NCI-H2029 (cell line): Measurements from ENCODE around the gene ZC3H4.
"Not testable (repeated sequence)": the region's sequence is repeated elsewhere in the genome, so short reads cannot be mapped to it uniquely, and the experiment has no call there.

Experiments used
- DNase-seq: peaks from one replicate; lab custom pipeline; 2025; lab: John Stamatoyannopoulos, UW

Gene ZC3H4

GRCh38 chr19:47112997-47113849 lies at the start of gene ZC3H4:
Gene ZC3H4, minus strand, starts transcription at chr19:47113776. Its CDS starts 1,192 bp downstream, at chr19:47112584.
- peak; percentile 99 for DNase-seq

- no peak for DNase-seq
Measured at GRCh38 chr19:47161876-47162489, 48.4 kb upstream of the ZC3H4 start.

DNA sequence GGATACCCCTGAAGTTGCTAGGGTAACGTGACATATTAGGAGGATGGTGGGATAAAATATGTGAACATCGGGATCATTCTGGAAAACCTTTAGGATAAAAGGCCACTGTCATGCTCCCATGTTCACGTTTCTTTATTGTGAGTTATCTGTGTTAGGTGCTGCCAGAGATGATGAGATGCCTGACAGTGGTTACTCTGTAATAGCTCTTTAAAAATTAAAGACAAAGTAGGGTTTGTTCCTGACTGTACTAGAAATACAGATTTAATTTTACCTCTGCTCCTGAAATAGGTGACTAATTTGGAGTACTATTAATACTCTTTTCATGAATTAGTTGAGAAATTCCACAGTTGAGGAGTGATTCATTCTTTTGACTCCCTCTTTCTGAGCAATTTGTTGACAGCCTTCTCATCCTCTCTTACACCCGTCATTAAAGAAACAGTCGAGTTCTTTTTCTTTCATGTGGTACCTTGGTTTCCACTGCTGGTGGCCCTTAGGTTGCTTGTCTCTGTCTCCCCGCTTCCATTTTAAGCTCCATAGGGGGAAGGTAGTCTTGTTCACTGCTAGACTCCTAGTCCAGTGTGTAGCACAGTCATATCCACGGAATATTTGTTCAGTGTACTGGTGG lies 45.4 kb upstream of the ZC3H4 start:
- no peak for DNase-seq

- no peak for DNase-seq
Measured at GRCh38 chr19:47158367-47158791, 44.8 kb upstream of the ZC3H4 start.

- DNase-seq, result no peak
Measured at GRCh38 chr19:47157431-47158321, 44.1 kb upstream of the ZC3H4 start.

- DNase-seq, result no peak
Measured at GRCh38 chr19:47156861-47157430, 43.4 kb upstream of the ZC3H4 start.

- no peak for DNase-seq
Measured at GRCh38 chr19:47155148-47155547, 41.6 kb upstream of the ZC3H4 start.

- DNase-seq, result no peak
Measured at GRCh38 chr19:47153266-47153665, 39.7 kb upstream of the ZC3H4 start.

GRCh38 chr19:47152632-47153031 lies 39.1 kb upstream of the ZC3H4 start:
- DNase-seq, result no peak

DNA sequence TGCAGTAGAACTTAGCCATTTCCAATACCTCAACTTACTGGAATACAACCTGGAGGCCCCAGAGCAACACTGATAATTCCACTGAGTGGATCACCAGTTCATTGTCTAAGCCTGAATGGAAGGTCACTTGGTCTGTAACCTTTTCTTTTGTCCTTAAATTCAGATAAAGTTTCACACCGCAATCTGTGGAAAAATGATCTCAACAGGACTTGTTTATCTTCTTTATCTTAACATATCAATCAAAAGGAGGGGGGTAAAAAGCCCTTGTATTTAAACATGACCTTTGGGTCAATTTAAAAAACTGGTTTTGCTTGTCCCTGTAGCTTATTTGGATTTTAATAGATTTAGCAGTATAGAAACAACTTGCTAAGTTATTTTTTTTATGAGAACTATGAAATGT lies 38.6 kb upstream of the ZC3H4 start:
- no peak for DNase-seq

- no peak for DNase-seq
Measured at GRCh38 chr19:47151627-47152026, 38.1 kb upstream of the ZC3H4 start.

DNA sequence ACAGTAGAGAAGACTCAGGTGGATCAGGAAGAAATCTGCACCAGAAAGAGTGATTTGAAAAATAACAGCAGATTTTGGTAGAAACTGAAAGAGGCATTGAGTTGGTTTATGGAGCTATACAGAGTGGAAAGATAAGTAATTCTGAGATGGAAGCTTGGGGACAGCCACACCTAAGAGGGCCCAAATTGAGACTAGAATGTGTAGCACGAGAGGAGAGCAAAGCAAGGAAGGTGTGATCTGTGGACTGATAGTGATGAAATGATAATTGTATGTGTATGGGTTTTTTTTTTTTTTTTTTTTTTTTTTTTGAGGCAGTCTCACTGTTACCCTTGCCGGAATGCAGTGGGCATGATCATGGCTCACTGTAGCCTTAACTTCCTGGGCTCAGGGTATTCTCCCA lies 33.3 kb upstream of the ZC3H4 start:
- no peak for DNase-seq

DNA sequence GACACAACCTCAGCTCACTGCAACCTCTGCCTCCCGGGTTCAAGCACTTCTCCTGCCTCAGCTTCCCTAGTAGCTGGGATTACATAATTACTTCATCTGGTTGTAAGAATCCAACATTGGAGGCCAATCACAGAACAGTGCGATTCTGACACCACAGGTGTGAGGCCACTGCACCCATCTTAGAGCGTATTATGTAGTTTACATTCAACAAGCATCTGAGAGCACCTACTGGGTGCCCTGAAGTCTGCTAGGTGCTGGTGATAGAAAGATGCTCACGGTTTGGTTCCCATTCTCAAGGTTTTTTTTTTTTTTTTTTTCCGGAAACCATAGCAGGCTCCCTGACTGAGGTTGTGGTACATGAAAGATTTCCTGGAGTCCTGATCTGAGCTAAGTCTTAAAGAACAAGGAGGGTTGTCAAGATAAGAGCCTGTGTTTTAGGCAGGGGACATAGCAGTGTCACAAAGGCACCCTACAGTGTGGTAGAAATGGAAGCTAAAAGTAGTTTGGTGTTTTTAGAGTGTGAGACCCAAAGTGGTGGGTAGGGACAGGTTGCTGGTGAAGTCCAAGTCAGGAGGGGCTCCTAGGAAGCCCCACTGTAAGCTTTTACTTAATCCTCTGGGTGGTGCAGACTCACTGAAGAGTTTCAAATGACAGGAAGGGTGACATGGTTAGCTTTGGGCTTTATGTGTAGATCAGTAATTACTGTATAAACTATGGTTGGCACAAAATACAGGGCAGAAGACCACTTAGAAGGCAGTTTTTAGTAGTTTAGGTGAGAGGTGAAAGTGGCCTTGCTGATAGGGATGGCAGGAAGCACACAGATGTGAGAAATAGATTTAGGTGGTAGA lies 32.3 kb upstream of the ZC3H4 start:
- no peak for DNase-seq

DNA sequence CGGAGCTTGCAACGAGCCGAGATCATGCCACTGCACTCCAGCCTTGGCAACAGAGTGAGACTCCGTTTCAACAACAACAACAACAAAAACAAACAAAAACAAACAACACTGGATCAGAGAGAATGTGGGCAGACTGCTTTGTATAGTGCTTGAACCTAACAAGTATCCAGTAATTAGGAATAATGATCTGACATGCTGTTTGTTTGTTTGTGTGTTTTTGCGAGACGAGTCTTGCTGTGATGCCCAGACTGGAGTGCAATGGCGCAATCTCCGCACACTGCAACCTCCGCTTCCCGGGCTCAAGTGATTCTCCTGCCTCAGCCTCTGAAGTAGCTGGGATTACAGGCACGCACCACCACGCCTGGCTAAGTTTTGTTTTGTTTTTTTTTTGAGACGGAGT lies 31.1 kb upstream of the ZC3H4 start:
- DNase-seq, result no peak

DNA sequence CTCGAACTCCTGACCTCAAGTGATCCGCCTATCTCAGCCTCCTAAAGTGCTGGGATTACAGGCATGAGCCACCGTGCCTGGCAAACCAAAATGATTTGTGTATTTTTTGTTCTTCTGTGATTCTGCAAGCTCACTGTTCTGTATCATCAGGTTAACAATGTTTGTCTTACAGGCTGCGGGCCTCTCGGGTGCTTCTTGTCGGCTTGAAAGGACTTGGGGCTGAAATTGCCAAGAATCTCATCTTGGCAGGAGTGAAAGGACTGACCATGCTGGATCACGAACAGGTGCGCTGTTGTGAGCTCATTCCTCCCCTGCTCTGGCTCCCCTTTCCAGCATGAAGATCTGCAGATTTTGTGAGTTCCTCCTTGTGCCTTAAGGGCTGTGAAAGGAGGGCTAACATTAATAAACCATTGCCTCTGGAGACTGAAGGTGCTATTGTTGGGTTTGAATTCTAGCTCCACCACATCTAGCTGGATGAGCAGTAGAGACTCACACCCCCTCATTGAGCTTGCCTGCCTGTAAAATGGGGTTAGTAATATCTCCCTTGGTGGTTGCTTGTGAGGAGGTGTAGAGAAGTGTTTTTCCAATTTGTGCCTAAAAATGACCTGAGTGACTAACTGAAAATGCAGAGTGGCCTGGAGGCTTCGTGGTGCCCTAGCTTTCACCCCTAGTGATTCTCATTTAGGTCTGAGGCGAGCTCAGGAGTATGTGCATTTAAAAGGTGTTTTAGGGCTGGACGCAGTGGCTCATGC lies 29.9 kb upstream of the ZC3H4 start:
- no peak for DNase-seq

- no peak for DNase-seq
Measured at GRCh38 chr19:47142779-47143178, 29.2 kb upstream of the ZC3H4 start.

DNA sequence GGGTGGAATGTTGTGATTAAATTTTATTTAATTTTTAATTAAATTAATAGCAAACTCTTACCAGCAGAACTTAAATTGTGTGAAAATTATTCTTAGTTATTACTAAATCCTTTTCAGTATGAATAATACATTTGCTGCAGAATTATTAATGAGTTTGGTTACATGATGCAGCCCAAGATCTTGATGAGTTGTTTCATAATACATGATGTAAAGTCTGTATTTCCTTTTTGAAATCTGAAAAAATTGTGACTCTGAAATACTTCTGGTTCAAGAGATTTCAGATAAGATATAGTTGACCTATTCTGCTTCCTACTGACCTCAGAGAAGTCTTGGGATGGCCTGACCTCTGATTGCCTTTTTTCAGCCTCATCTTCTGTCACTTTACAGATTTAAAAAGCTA lies 28.1 kb upstream of the ZC3H4 start:
- no peak for DNase-seq

- DNase-seq, result not testable (repeated sequence)
Measured at GRCh38 chr19:47141252-47141651, 27.7 kb upstream of the ZC3H4 start.

DNA sequence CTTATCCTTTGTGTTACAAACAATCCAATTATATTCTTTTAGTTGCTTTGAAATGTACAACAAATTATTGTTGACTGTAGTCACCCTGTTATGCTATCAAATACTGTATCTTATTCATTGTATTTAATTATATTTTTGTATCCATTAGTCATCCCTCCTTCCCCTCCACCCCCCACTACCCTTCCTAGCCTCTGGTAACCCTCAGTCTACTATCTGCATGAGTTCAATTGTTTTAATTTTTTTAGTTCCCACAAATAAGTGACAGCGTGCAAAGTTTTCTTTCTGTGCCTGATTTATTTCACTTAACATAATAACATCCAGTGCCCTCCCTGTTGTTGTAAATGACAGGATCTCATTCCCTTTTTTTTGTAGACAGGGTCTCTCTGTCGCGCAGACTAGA lies 21.6 kb upstream of the ZC3H4 start:
- DNase-seq, result no peak

- no peak for DNase-seq
Measured at GRCh38 chr19:47134545-47134944, 21.0 kb upstream of the ZC3H4 start.
